ENCODE results near the gene KRTAP3-2. TPM values are rescaled to one million over a fixed set of nuclear protein-coding genes. Genes with fewer than 3 reads are reported as not detected.
"Not testable (repeated sequence)": the region's sequence is repeated elsewhere in the genome, so short reads cannot be mapped to it uniquely, and the experiment has no call there.

The KRTAP3-2 gene
- not detected in 2 replicates for total RNA-seq (ENCODE audit: low replicate concordance)
- long read RNA-seq: 0 reads

DNA sequence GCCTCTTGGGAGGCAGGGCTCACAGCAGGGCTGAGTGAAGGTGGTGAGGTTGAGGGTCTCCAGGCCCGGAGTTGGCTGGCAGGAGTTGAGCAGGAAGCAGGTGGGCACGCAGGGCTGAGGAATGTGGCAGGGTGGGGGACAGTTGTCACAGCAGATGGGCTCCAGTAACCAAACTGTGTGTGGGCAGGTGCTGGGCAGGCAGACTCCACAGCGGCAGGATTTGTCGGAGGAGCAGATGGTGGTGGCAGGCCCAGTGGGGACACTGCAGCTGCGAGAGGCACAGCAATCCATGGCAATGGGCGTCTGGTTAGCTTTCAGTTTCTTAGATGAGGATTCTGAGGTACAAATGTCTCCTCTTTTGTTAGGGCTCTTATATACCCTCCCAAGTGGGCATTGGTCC is at the start of gene KRTAP3-2:
Gene KRTAP3-2, minus strand, starts transcription at position 344 of the 400 bp plus-strand sequence. Its CDS starts 53 bp downstream, at position 291.
- not testable (repeated sequence) for H3K9me3 Mint-ChIP-seq; H3K4me3 Mint-ChIP-seq; H3K27ac Mint-ChIP-seq; DNase-seq (ENCODE audit: extremely low spot score, unreplicated experiment); H3K27me3 Mint-ChIP-seq; H3K36me3 Mint-ChIP-seq; H3K4me1 Mint-ChIP-seq (ENCODE audit: unreplicated experiment)

GRCh38 chr17:41049110-41049509 is 49.4 kb upstream of the KRTAP3-2 start:
- H3K27me3 Mint-ChIP-seq: no peaks in the 10 kb centered on the region
- H3K27ac Mint-ChIP-seq: peak overlapping the region; percentile 48
- H3K9me3 Mint-ChIP-seq: peaks cover 6% of the 10 kb centered on the region
- TF ChIP-seq, protein P1, sequence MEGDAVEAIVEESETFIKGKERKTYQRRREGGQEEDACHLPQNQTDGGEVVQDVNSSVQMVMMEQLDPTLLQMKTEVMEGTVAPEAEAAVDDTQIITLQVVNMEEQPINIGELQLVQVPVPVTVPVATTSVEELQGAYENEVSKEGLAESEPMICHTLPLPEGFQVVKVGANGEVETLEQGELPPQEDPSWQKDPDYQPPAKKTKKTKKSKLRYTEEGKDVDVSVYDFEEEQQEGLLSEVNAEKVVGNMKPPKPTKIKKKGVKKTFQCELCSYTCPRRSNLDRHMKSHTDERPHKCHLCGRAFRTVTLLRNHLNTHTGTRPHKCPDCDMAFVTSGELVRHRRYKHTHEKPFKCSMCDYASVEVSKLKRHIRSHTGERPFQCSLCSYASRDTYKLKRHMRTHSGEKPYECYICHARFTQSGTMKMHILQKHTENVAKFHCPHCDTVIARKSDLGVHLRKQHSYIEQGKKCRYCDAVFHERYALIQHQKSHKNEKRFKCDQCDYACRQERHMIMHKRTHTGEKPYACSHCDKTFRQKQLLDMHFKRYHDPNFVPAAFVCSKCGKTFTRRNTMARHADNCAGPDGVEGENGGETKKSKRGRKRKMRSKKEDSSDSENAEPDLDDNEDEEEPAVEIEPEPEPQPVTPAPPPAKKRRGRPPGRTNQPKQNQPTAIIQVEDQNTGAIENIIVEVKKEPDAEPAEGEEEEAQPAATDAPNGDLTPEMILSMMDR (conservative IDR thresholded peaks at IDR 0.05): no peak
- H3K36me3 Mint-ChIP-seq: no peaks in the 10 kb centered on the region
- H3K4me3 Mint-ChIP-seq: peak overlapping the region; percentile 20
- H3K4me1 Mint-ChIP-seq (ENCODE audit: unreplicated experiment): peaks cover 11% of the 10 kb centered on the region
- no peak for DNase-seq (ENCODE audit: extremely low spot score, unreplicated experiment)

DNA sequence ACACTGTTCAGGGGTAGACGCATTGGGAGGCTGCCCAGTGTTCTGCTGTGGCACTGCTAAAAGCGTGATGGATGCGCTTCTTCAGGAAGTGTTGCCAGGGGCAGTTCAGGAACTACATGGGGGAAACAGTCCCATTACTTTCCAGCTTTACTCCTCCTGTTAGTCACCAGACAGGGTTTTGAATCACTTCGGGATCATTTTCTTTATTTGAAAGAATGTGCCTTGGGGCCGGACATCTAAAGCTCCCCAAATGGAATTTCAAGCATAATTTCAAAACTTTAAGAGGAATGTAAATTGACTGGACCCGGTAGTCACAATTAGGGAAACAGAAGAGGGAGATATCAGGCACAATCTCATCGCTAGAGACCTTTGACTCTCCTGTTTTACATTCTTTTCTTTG is 48.7 kb upstream of the KRTAP3-2 start:
- Mint-ChIP-seq H3K27ac (peak overlapping the region; percentile 48), H3K9me3 (peaks cover 9% of the 10 kb centered on the region), H3K36me3 (no peaks in the 10 kb centered on the region), H3K4me1 (ENCODE audit: unreplicated experiment) (peaks cover 11% of the 10 kb centered on the region), H3K27me3 (no peaks in the 10 kb centered on the region), H3K4me3 (peak overlapping the region; percentile 20)
- TF ChIP-seq, protein P1 (conservative IDR thresholded peaks at IDR 0.05): no peak
- no peak for DNase-seq (ENCODE audit: extremely low spot score, unreplicated experiment)

GRCh38 chr17:41046735-41047465 is 47.2 kb upstream of the KRTAP3-2 start, which contains the start of gene KRTAP2-1:
KRTAP2-1 (minus strand) TSS chr17:41047316; CDS start chr17:41047267, 49 bp downstream.
- H3K27ac Mint-ChIP-seq; DNase-seq (ENCODE audit: extremely low spot score, unreplicated experiment); H3K36me3 Mint-ChIP-seq; H3K9me3 Mint-ChIP-seq; H3K27me3 Mint-ChIP-seq; H3K4me3 Mint-ChIP-seq: not testable (repeated sequence)
- peaks cover 11% of the 10 kb centered on the region for H3K4me1 Mint-ChIP-seq (ENCODE audit: unreplicated experiment)

DNA sequence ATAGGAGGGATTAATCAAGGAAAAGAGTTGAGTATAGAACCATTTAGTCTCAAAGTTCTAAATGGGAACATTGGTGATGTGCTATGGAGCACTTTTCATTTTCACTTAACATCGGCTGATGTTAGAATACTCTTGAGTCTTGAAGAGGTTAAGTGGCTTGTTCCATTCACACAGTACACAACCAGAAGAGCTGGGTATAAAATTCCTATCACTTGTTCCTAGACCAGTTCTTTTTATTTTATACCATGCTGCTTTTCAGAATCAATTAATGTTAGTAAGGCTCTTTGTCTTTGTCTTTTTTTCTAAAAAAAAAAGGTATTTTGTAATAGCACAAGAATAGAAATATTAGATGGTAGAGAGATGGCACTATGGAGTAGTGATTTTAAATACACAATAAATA is 43.2 kb upstream of the KRTAP3-2 start:
- Mint-ChIP-seq H3K27ac (no peak overlapping the region), H3K4me1 (ENCODE audit: unreplicated experiment) (no peaks in the 10 kb centered on the region), H3K36me3 (no peaks in the 10 kb centered on the region), H3K27me3 (no peaks in the 10 kb centered on the region), H3K4me3 (no peak overlapping the region), H3K9me3 (peaks cover 5% of the 10 kb centered on the region)
- TF ChIP-seq, protein P1 (conservative IDR thresholded peaks at IDR 0.05): no peak
- no peak for DNase-seq (ENCODE audit: extremely low spot score, unreplicated experiment)

GRCh38 chr17:41040783-41041571 is 41.3 kb upstream of the KRTAP3-2 start, which contains the start of gene KRTAP1-1:
KRTAP1-1 (minus strand) TSS chr17:41041450; CDS start chr17:41041397, 53 bp downstream.
- DNase-seq (ENCODE audit: extremely low spot score, unreplicated experiment); H3K27ac Mint-ChIP-seq; H3K4me1 Mint-ChIP-seq (ENCODE audit: unreplicated experiment); H3K36me3 Mint-ChIP-seq; H3K4me3 Mint-ChIP-seq; H3K9me3 Mint-ChIP-seq; H3K27me3 Mint-ChIP-seq: not testable (repeated sequence)

DNA sequence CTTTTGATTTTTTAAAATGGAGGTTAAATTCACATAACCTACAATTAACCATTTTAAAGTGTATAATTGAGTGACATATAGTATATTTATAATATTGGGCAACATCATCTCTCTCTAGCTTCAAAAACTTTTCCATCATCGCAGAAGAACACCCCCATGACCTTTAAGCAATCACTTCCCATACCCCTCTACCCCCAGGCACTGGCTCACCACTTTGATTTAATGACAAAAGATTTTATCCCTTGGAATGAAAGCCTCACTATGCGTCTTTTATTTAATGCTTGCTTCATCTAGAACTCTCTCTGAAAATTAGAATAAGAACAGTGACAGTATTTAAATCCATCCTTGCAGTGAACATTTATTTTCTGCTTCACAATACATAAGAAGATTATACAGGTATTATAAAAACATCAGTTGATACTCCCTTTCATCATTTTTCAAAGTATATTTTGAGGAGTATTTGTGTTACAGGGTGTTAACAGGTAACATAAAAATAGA is 38.2 kb upstream of the KRTAP3-2 start:
- Mint-ChIP-seq H3K4me1 (ENCODE audit: unreplicated experiment) (no peaks in the 10 kb centered on the region), H3K4me3 (no peak overlapping the region), H3K36me3 (no peaks in the 10 kb centered on the region), H3K27me3 (no peaks in the 10 kb centered on the region), H3K27ac (no peak overlapping the region), H3K9me3 (no peaks in the 10 kb centered on the region)
- DNase-seq (ENCODE audit: extremely low spot score, unreplicated experiment): no peak
- TF ChIP-seq, protein P1 (conservative IDR thresholded peaks at IDR 0.05): no peak

GRCh38 chr17:41034346-41034935 is 34.7 kb upstream of the KRTAP3-2 start, which contains the start of gene KRTAP1-3:
KRTAP1-3 (minus strand) TSS chr17:41034874; CDS start chr17:41034821, 53 bp downstream.
- H3K4me1 Mint-ChIP-seq (ENCODE audit: unreplicated experiment); DNase-seq (ENCODE audit: extremely low spot score, unreplicated experiment): not testable (repeated sequence)

More at GRCh38 chr17:41034346-41034935, 34.7 kb upstream of the KRTAP3-2 start, which contains the start of gene KRTAP1-3:
- H3K4me3 Mint-ChIP-seq, H3K27ac Mint-ChIP-seq, H3K9me3 Mint-ChIP-seq, H3K36me3 Mint-ChIP-seq, H3K27me3 Mint-ChIP-seq: not testable (repeated sequence)

Measured in type B pancreatic cell (in vitro differentiated cells).